ENCODE data around the gene C1orf159. TPM values are rescaled to one million over a fixed set of nuclear protein-coding genes. Genes with fewer than 3 reads are reported as not detected.
"Not testable (repeated sequence)": the region's sequence is repeated elsewhere in the genome, so short reads cannot be mapped to it uniquely, and the experiment has no call there.

Gene C1orf159
- total RNA-seq, 1 donor from 2014 or later = 16.8 TPM

GRCh38 chr1:1083416-1084371, 32.2 kb downstream of the C1orf159 start:
- intact Hi-C loops (cut with micrococcal nuclease) = no loop called here

- intact Hi-C loops (cut with micrococcal nuclease) = no loop called here
Observed at GRCh38 chr1:1082776-1083415, 33.0 kb downstream of the C1orf159 start.

GRCh38 chr1:1082239-1082775, 33.6 kb downstream of the C1orf159 start:
- intact Hi-C loops (cut with micrococcal nuclease) = no loop called here

GRCh38 chr1:1081311-1082238, 34.3 kb downstream of the C1orf159 start:
- intact Hi-C loops (cut with micrococcal nuclease) = no loop called here

GRCh38 chr1:1080951-1081310, 35.0 kb downstream of the C1orf159 start:
- intact Hi-C loops (cut with micrococcal nuclease) = no loop called here

GRCh38 chr1:1080122-1080757, 35.6 kb downstream of the C1orf159 start:
- intact Hi-C loops (cut with micrococcal nuclease) = no loop called here

GRCh38 chr1:1079408-1080121, 36.3 kb downstream of the C1orf159 start:
- intact Hi-C loops (cut with micrococcal nuclease) = no loop called here

- intact Hi-C loops (cut with micrococcal nuclease) = not testable (repeated sequence)
Observed at GRCh38 chr1:1077396-1077795, 38.5 kb downstream of the C1orf159 start.

- intact Hi-C loops (cut with micrococcal nuclease) = no loop called here
Observed at GRCh38 chr1:1075148-1075935, 40.5 kb downstream of the C1orf159 start.

GRCh38 chr1:1074631-1075147, 41.2 kb downstream of the C1orf159 start:
- intact Hi-C loops (cut with micrococcal nuclease) = no loop called here

- intact Hi-C loops (cut with micrococcal nuclease) = no loop called here
Observed at GRCh38 chr1:1073743-1074587, 41.9 kb downstream of the C1orf159 start, which contains the start of gene RNF223. Gene RNF223 (minus strand): TSS chr1:1074306. CDS start chr1:1072566, 1,740 bp downstream.

GRCh38 chr1:1072849-1073742, 42.8 kb downstream of the C1orf159 start:
- intact Hi-C loops (cut with micrococcal nuclease) = no loop called here

- intact Hi-C loops (cut with micrococcal nuclease) = no loop called here
Observed at GRCh38 chr1:1072299-1072848, 43.5 kb downstream of the C1orf159 start.

GRCh38 chr1:1071486-1072298, 44.2 kb downstream of the C1orf159 start:
- intact Hi-C loops (cut with micrococcal nuclease) = no loop called here

All from T-helper 2 cell treated with Interferon-gamma antibody and Interleukin-4, amounts not matched to agents 100 ng/mL and 5 ng/mL, for 36 hours (primary cell).